NCI-H526 (cell line): ENCODE measurements around the gene SPRR2F.
A peak's percentile ranks its signal among the peaks of the same experiment; 100 is the strongest.
"Not testable (repeated sequence)": the region's sequence is repeated elsewhere in the genome, so short reads cannot be mapped to it uniquely, and the experiment has no call there.

ENCODE experiments used
- DNase-seq, 2 experiments: peaks; one replicate each; lab custom pipeline; 2025; lab: John Stamatoyannopoulos, UW

SPRR2F gene, protein sequence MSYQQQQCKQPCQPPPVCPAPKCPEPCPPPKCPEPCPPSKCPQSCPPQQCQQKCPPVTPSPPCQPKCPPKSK

GRCh38 chr1:153113416-153113815 is at the start of gene SPRR2F:
SPRR2F (minus strand) TSS chr1:153113516; CDS start chr1:153112733, 783 bp downstream.
- no peak for DNase-seq

GRCh38 chr1:153155541-153155940 is 42.2 kb upstream of the SPRR2F start:
- DNase-seq = no peak

- DNase-seq = no peak
These were observed 39.2 kb upstream of the SPRR2F start for GRCh38 chr1:153152481-153152880.

DNA sequence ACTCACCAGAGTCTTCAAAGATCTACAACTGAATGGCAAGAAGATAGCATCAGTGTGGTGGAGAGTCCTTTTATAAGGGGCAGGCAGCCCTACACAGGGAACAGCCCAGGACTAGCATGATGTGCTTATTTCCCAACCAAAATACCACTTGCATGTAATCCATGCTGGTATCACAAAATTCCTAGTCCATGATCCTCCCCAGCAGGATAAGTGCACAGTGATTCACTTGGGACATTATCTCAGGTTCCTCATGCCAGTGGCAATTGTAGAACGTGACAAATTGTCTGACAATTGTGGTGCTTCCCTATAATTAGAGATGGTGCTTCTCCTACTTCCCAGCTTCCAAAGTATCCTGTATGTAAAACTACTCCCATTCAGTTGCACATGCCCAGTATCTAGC is 37.5 kb upstream of the SPRR2F start, which contains the start of gene SPRR2G:
Gene SPRR2G, minus strand, starts transcription at position 45 of the 400 bp plus-strand sequence. CDS start 780 bp downstream, outside the sequence.
- DNase-seq = no peak

- no peak for DNase-seq
These were observed 28.1 kb upstream of the SPRR2F start for GRCh38 chr1:153141377-153141776.

GRCh38 chr1:153140484-153140883 is 27.2 kb upstream of the SPRR2F start:
- no peak for DNase-seq

- DNase-seq = no peak
These were observed 20.4 kb upstream of the SPRR2F start for GRCh38 chr1:153133743-153134142.

DNA sequence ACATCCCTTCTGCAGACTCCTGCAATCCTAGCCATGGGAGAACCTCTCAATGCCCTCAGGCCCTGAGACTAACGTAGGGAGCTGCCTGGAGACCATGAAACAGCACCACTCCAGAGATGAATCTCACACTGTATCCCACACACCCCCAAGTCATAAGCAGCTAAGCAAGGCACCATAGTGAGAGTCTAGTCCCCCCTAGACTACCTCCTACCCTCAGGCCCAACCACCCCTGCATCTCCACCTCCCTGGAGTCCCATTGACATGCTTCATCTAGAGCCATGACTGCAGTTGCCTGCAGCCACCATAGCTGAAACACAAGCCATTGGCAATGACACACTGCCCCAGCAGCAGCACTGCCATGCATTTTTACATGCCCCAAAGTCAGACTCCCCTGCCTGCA is 20.0 kb upstream of the SPRR2F start:
- DNase-seq = no peak

GRCh38 chr1:153128688-153129087 is 15.4 kb upstream of the SPRR2F start:
- DNase-seq = not testable (repeated sequence)

- no peak for DNase-seq
These were observed 14.0 kb upstream of the SPRR2F start for GRCh38 chr1:153127296-153127695.

GRCh38 chr1:153125536-153125935 is 12.2 kb upstream of the SPRR2F start:
- no peak for DNase-seq

GRCh38 chr1:153123793-153124192 is 10.5 kb upstream of the SPRR2F start:
- DNase-seq = not testable (repeated sequence)

DNA sequence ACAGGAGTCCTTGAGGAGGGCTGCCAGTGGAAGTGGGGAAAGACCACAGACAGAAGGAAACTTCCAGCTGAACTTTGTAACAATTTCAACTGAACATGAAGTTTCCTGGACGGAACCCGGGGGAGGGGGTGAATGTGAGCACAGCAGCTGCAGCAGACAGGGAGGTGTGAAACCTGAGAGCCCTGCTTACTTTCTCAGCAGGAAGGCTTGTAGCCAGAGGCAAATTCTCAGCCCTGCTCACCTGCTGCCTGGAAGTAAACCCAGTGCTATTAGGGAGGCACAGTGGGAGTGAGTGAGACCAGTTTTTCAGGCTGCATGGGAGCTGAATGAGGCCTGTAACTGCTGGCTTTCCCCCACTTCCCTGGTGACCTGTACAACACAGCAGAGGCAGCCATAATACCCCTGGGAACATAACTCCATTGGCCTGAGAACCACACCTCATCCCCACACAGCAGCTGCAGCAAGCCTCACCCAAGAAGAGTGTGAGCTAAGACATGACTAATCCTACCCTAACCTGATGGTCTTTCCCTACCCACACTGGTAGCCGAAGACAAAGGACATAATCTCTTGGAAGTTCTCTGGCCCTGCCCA is 9.6 kb upstream of the SPRR2F start:
- peak; percentile 75 to 89 for DNase-seq

GRCh38 chr1:153120945-153121344 is 7.6 kb upstream of the SPRR2F start:
- no peak for DNase-seq

- DNase-seq = no peak
These were observed 6.2 kb upstream of the SPRR2F start for GRCh38 chr1:153119491-153119971.

DNA sequence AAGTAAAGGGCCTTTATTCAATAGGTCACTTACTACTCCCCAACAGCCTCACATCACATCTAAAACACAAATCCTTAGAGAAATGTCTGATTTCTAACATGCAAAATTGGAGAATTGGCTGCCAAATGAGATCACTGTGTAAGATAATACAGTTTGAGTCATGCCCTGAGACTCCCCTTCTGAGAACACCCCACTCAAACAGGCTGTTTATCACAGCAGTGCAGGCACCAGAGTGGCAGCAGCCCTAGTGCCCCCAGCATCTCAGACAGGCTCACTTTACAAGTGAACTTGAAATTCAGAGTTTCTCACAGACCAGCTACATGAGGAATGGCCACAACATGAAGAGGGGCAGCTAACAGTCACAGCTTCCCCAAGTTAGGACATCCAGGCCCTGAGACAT is 1.9 kb upstream of the SPRR2F start:
- DNase-seq = not testable (repeated sequence)

- not testable (repeated sequence) for DNase-seq
These were observed 862 bp downstream of the SPRR2F start for GRCh38 chr1:153112454-153112853.

DNA sequence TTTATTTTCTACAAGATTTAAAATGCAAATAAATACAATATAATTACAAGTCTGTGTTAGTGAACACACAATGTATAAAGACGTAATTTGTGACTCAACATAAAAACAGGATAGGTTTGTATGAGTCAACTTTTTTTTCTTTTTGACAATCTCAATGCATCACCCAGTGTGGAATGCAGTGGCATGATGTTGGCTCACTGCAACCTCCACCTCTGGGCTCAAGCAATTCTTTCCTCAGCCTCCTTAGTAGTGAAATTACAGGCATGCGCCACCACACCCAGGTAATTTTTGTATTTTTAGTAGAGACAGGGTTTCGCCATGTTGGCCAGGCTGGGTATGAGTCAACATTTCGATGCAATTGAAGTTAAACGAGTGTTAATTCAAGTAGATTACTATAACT is 13.1 kb downstream of the SPRR2F start:
- no peak for DNase-seq

GRCh38 chr1:153099461-153100045 is 13.8 kb downstream of the SPRR2F start:
- no peak for DNase-seq

GRCh38 chr1:153095764-153096163 is 17.6 kb downstream of the SPRR2F start:
- DNase-seq = no peak

DNA sequence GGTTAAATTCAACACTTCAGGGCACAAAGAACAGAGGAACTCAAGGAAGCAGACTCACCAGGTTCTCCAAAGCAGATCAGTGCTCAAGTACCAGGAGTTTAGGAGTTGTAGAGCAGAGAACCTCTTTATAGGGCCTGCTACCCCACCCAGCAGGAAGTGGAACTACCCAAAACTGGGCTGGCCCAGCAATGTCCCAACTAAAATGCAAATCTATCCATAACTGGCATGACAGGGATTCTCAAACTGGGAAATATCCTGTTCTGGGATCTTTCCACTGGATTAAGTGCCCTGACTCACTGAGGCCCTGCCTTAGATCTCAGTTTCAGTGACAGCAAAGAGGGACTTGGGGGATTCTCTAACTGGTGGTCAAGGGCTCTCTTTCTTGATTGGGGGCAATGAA is 18.9 kb downstream of the SPRR2F start, which contains the start of gene SPRR2E:
Gene SPRR2E, minus strand, starts transcription at position 101 of the 400 bp plus-strand sequence. CDS start 775 bp downstream, outside the sequence.
- no peak for DNase-seq

- DNase-seq = no peak
These were observed 25.7 kb downstream of the SPRR2F start for GRCh38 chr1:153087652-153088051.

GRCh38 chr1:153081736-153082135 is 31.6 kb downstream of the SPRR2F start:
- no peak for DNase-seq
